ENCODE results near the gene SPTSSB. TPM values are rescaled to one million over a fixed set of nuclear protein-coding genes. Genes with fewer than 3 reads are reported as not detected.

SPTSSB gene
- total RNA-seq, 4 donors from 2014 or later, result 0.39 to 0.74 TPM; not detected in 2

GRCh38 chr3:161358488-161358887 is 12.8 kb downstream of the SPTSSB start:
- H3K36me3 ChIP-seq, result no peaks in the 10 kb centered on the region
- no peak for ATAC-seq
- no peak for TF ChIP-seq CTCF (IDR thresholded peaks at IDR 0.05)
- TF ChIP-seq POLR2A (IDR thresholded peaks at IDR 0.05), result no peak
- TF ChIP-seq POLR2AphosphoS5 (IDR thresholded peaks at IDR 0.05), result no peak
- no peak for TF ChIP-seq EP300 (IDR thresholded peaks at IDR 0.05)
- no peak overlapping the region for H3K27ac ChIP-seq
- H3K4me3 ChIP-seq, result no peak overlapping the region
- no peaks in the 10 kb centered on the region for H3K27me3 ChIP-seq
- H3K4me1 ChIP-seq, result no peaks in the 10 kb centered on the region
- no peaks in the 10 kb centered on the region for H3K9me3 ChIP-seq

- H3K4me3 ChIP-seq, result no peak overlapping the region
- H3K9me3 ChIP-seq, result no peaks in the 10 kb centered on the region
- H3K27ac ChIP-seq, result no peak overlapping the region
- no peak for ATAC-seq
- H3K4me1 ChIP-seq, result no peaks in the 10 kb centered on the region
- WGBS, 2 donors (ENCODE audit: low coverage in 1 of 2), result 78 to 89% methylated on average over 1 of the region's 1 CpG
- TF ChIP-seq POLR2AphosphoS5 (IDR thresholded peaks at IDR 0.05) (no peak), EP300 (IDR thresholded peaks at IDR 0.05) (no peak), CTCF (IDR thresholded peaks at IDR 0.05) (no peak), POLR2A (IDR thresholded peaks at IDR 0.05) (no peak)
- H3K27me3 ChIP-seq, result no peaks in the 10 kb centered on the region
- H3K36me3 ChIP-seq, result no peaks in the 10 kb centered on the region
Observed at GRCh38 chr3:161356287-161356686, 15.0 kb downstream of the SPTSSB start.

GRCh38 chr3:161355508-161355907 is 15.8 kb downstream of the SPTSSB start:
- Histone ChIP-seq H3K4me1 (no peaks in the 10 kb centered on the region), H3K4me3 (no peak overlapping the region), H3K27me3 (no peaks in the 10 kb centered on the region), H3K27ac (no peak overlapping the region), H3K9me3 (no peaks in the 10 kb centered on the region), H3K36me3 (no peaks in the 10 kb centered on the region)
- no peak for ATAC-seq
- 61 to 80% methylated on average over 1 of the region's 1 CpG for WGBS, 2 donors (ENCODE audit: low coverage in 1 of 2)
- TF ChIP-seq POLR2AphosphoS5 (IDR thresholded peaks at IDR 0.05) (no peak), EP300 (IDR thresholded peaks at IDR 0.05) (no peak), CTCF (IDR thresholded peaks at IDR 0.05) (no peak), POLR2A (IDR thresholded peaks at IDR 0.05) (no peak)

- 50 to 78% methylated on average over 1 to 2 of the region's 2 CpGs for WGBS, 2 donors (ENCODE audit: low coverage in 1 of 2)
- no peak for TF ChIP-seq CTCF (IDR thresholded peaks at IDR 0.05)
- TF ChIP-seq POLR2AphosphoS5 (IDR thresholded peaks at IDR 0.05), result no peak
- no peak for TF ChIP-seq POLR2A (IDR thresholded peaks at IDR 0.05)
- TF ChIP-seq EP300 (IDR thresholded peaks at IDR 0.05), result no peak
- H3K27me3 ChIP-seq, result no peaks in the 10 kb centered on the region
- H3K4me1 ChIP-seq, result no peaks in the 10 kb centered on the region
- no peak overlapping the region for H3K4me3 ChIP-seq
- H3K27ac ChIP-seq, result no peak overlapping the region
- no peaks in the 10 kb centered on the region for H3K36me3 ChIP-seq
- ATAC-seq, result no peak
- H3K9me3 ChIP-seq, result no peaks in the 10 kb centered on the region
Observed at GRCh38 chr3:161354554-161354953, 16.8 kb downstream of the SPTSSB start.

- 65 to 86% methylated on average over 1 of the region's 1 CpG for WGBS, 2 donors (ENCODE audit: low coverage in 1 of 2)
- no peaks in the 10 kb centered on the region for H3K36me3 ChIP-seq
- H3K27me3 ChIP-seq, result no peaks in the 10 kb centered on the region
- no peaks in the 10 kb centered on the region for H3K9me3 ChIP-seq
- no peak overlapping the region for H3K27ac ChIP-seq
- no peak overlapping the region for H3K4me3 ChIP-seq
- ATAC-seq, result no peak
- no peak for TF ChIP-seq POLR2AphosphoS5 (IDR thresholded peaks at IDR 0.05)
- no peak for TF ChIP-seq CTCF (IDR thresholded peaks at IDR 0.05)
- TF ChIP-seq EP300 (IDR thresholded peaks at IDR 0.05), result no peak
- TF ChIP-seq POLR2A (IDR thresholded peaks at IDR 0.05), result no peak
- H3K4me1 ChIP-seq, result no peaks in the 10 kb centered on the region
Observed at GRCh38 chr3:161351330-161351729, 20.0 kb downstream of the SPTSSB start.

Data from gastroesophageal sphincter (tissue), 4 donors.